ENCODE data around the gene MGST3.
"Not testable (repeated sequence)": the region's sequence is repeated elsewhere in the genome, so short reads cannot be mapped to it uniquely, and the experiment has no call there.

Gene MGST3

DNA sequence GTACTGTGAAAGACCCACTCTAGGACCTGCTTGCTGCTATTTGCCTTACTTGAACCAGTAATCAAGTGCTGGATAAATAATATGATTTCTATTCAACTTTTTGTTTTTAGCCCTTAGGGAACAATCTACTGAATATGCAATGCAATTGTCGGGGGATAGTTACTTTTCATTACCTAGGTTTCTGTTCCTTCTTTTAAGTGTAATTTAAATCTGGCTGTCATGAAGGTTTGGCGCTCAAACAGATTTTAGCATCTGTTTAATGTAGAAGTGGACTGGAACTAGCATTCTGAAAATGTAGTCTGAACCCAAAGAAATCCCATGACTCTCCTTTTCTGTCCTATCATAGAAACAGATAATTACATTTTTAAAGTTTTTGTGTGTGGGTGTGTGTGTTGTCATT lies 4.8 kb downstream of the MGST3 start:
- Mint-ChIP-seq H3K9me3 (no peaks in the 10 kb centered on the region), H3K27ac (no peak overlapping the region), H3K4me1 (peaks cover 46% of the 10 kb centered on the region), H3K4me3 (no peak overlapping the region), H3K36me3 (peaks cover 11% of the 10 kb centered on the region)
- no peak for ATAC-seq
- DNase-seq (ENCODE audit: low spot score in 2 of 2) = no peak

- H3K4me3 Mint-ChIP-seq = no peak overlapping the region
- no peaks in the 10 kb centered on the region for H3K9me3 Mint-ChIP-seq
- no peak overlapping the region for H3K27ac Mint-ChIP-seq
- peaks cover 11% of the 10 kb centered on the region for H3K36me3 Mint-ChIP-seq
- no peak for ATAC-seq
- DNase-seq (ENCODE audit: low spot score in 2 of 2) = no peak
- peaks cover 47% of the 10 kb centered on the region for H3K4me1 Mint-ChIP-seq
These were observed 6.4 kb downstream of the MGST3 start for GRCh38 chr1:165637427-165637826.

DNA sequence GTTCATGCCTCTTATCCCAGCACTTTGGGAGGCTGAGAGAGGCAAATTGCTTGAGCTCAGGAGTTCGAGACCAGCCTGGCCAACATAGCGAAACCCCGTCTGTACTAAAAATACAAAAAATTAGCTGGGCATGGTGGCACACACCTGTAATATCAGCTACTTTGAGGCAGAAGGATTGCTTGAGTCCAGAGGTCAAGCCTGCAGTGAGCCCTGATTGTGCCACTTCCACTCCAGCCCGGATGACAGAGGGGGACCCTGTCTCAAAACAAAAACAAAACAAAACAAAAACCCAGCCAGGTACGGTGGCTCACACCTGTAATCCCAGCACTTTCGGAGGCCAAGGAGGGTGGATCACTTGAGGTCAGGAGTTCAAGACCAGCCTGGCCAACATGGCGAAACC lies 7.2 kb downstream of the MGST3 start:
- ATAC-seq; DNase-seq (ENCODE audit: low spot score in 2 of 2); H3K27ac Mint-ChIP-seq; H3K9me3 Mint-ChIP-seq; H3K4me3 Mint-ChIP-seq: not testable (repeated sequence)
- Mint-ChIP-seq H3K36me3 (peaks cover 11% of the 10 kb centered on the region), H3K4me1 (peaks cover 42% of the 10 kb centered on the region)

DNA sequence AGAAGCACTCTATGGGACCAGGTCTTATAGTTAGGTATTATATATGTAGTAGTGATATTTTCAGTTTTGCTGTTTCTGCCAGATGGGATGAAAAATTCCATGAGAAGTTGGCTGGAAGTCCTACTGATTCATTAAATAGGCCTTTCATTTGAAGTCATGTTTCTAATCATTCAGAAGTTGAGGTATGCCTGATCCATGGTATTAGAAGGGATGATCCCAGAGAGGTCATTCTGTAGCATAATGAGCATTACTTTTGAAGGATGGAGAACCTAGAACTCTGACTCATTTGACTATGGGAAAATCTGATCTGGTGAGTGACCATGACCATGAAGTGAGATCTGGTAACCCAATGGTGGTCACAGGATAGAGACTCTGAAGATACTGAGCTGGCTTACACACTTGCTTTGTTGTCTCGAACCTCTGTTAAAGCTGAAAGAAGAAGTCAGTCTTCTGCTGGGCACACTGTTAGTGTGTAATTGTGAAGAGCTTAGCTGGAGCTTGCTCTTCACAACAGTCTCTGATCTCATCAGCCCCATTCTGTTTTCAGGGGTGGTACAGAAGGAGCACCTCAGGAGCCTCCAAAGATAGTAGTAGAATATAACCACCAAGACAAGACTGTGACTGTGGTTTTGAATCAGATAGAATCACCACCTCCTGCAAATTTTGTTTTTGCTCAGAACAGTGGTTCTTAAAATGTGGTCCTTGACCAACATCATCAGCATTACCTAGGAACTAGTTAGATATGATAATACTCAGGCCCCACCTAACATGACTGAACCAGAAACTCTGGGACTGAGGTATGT lies 9.0 kb downstream of the MGST3 start:
- Mint-ChIP-seq H3K36me3 (peaks cover 6% of the 10 kb centered on the region), H3K4me3 (no peak overlapping the region), H3K27ac (peak overlapping the region; percentile 52), H3K9me3 (no peaks in the 10 kb centered on the region), H3K4me1 (peaks cover 30% of the 10 kb centered on the region)
- ATAC-seq = peak; percentile 87
- DNase-seq (ENCODE audit: low spot score in 2 of 2) = peak in 1 of 2 donors; percentile 57

GRCh38 chr1:165641231-165641987 lies 10.4 kb downstream of the MGST3 start:
- Mint-ChIP-seq H3K4me3 (no peak overlapping the region), H3K36me3 (peaks cover 6% of the 10 kb centered on the region), H3K27ac (no peak overlapping the region), H3K4me1 (peaks cover 42% of the 10 kb centered on the region), H3K9me3 (no peaks in the 10 kb centered on the region)
- ATAC-seq (no peak), DNase-seq (ENCODE audit: low spot score in 2 of 2) (no peak)

GRCh38 chr1:165644064-165644735 lies 13.2 kb downstream of the MGST3 start:
- H3K36me3 Mint-ChIP-seq = no peaks in the 10 kb centered on the region
- peak; percentile 49 for ATAC-seq
- DNase-seq (ENCODE audit: low spot score in 2 of 2) = no peak
- H3K4me1 Mint-ChIP-seq = peaks cover 31% of the 10 kb centered on the region
- no peaks in the 10 kb centered on the region for H3K9me3 Mint-ChIP-seq
- H3K4me3 Mint-ChIP-seq = no peak overlapping the region
- H3K27ac Mint-ChIP-seq = no peak overlapping the region

GRCh38 chr1:165645654-165646366 lies 14.8 kb downstream of the MGST3 start:
- peak; percentile 75 for ATAC-seq
- H3K4me3 Mint-ChIP-seq = no peak overlapping the region

GRCh38 chr1:165647517-165647916 lies 16.5 kb downstream of the MGST3 start:
- Mint-ChIP-seq H3K36me3 (peaks cover 17% of the 10 kb centered on the region), H3K4me1 (peaks cover 27% of the 10 kb centered on the region), H3K4me3 (no peak overlapping the region), H3K9me3 (no peaks in the 10 kb centered on the region), H3K27ac (no peak overlapping the region)
- no peak for DNase-seq (ENCODE audit: low spot score in 2 of 2)
- no peak for ATAC-seq

More at GRCh38 chr1:165645654-165646366, 14.8 kb downstream of the MGST3 start:
- Mint-ChIP-seq H3K36me3 (peaks cover 5% of the 10 kb centered on the region), H3K9me3 (no peaks in the 10 kb centered on the region), H3K27ac (peak overlapping the region; percentile 53), H3K4me1 (peaks cover 27% of the 10 kb centered on the region)
- no peak for DNase-seq (ENCODE audit: low spot score in 2 of 2)

DNA sequence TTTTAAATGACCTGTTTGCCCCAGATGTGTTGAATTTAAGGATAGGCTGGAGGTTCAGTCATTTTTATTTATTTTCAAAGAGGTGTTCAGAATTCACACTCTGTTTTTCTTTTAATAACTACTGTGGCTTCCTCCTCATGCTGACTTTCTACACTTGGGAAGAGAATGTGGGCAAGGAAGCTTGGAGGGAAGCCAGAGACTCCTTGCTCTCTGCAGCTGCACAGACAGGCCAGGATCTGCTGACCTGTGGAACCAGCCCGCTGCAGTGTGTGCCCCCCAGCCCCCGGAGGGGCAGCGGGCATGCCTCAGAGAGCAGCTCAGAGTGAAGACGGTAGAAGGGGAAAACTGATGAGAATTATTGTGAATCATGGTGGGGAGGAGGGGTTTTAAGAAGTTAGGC lies 16.9 kb downstream of the MGST3 start:
- peaks cover 17% of the 10 kb centered on the region for H3K36me3 Mint-ChIP-seq
- H3K27ac Mint-ChIP-seq = peak overlapping the region; percentile 83
- H3K4me1 Mint-ChIP-seq = peaks cover 27% of the 10 kb centered on the region
- no peak overlapping the region for H3K4me3 Mint-ChIP-seq
- DNase-seq (ENCODE audit: low spot score in 2 of 2) (no peak), ATAC-seq (no peak)
- H3K9me3 Mint-ChIP-seq = no peaks in the 10 kb centered on the region

- H3K4me1 Mint-ChIP-seq = peaks cover 27% of the 10 kb centered on the region
- DNase-seq (ENCODE audit: low spot score in 2 of 2) (no peak), ATAC-seq (no peak)
- peak overlapping the region; percentile 83 for H3K27ac Mint-ChIP-seq
- H3K9me3 Mint-ChIP-seq = no peaks in the 10 kb centered on the region
- peaks cover 17% of the 10 kb centered on the region for H3K36me3 Mint-ChIP-seq
- no peak overlapping the region for H3K4me3 Mint-ChIP-seq
These were observed 18.0 kb downstream of the MGST3 start for GRCh38 chr1:165648919-165649572.

GRCh38 chr1:165650981-165651625 lies 20.1 kb downstream of the MGST3 start:
- H3K9me3 Mint-ChIP-seq = no peaks in the 10 kb centered on the region
- H3K36me3 Mint-ChIP-seq = peaks cover 35% of the 10 kb centered on the region
- H3K27ac Mint-ChIP-seq = no peak overlapping the region
- DNase-seq (ENCODE audit: low spot score in 2 of 2) = no peak
- ATAC-seq = no peak
- H3K4me1 Mint-ChIP-seq = peaks cover 17% of the 10 kb centered on the region
- no peak overlapping the region for H3K4me3 Mint-ChIP-seq

GRCh38 chr1:165658766-165659580 lies 27.9 kb downstream of the MGST3 start:
- Mint-ChIP-seq H3K36me3 (peaks cover 69% of the 10 kb centered on the region), H3K27ac (peak overlapping the region; percentile 71)
- not testable (repeated sequence) for H3K4me1 Mint-ChIP-seq; DNase-seq (ENCODE audit: low spot score in 2 of 2); H3K9me3 Mint-ChIP-seq; H3K4me3 Mint-ChIP-seq; ATAC-seq

GRCh38 chr1:165659581-165659895 lies 28.5 kb downstream of the MGST3 start:
- DNase-seq (ENCODE audit: low spot score in 2 of 2) (no peak), ATAC-seq (no peak)
- Mint-ChIP-seq H3K4me3 (no peak overlapping the region), H3K4me1 (no peaks in the 10 kb centered on the region), H3K9me3 (no peaks in the 10 kb centered on the region), H3K36me3 (peaks cover 71% of the 10 kb centered on the region), H3K27ac (peak overlapping the region; percentile 71)

DNA sequence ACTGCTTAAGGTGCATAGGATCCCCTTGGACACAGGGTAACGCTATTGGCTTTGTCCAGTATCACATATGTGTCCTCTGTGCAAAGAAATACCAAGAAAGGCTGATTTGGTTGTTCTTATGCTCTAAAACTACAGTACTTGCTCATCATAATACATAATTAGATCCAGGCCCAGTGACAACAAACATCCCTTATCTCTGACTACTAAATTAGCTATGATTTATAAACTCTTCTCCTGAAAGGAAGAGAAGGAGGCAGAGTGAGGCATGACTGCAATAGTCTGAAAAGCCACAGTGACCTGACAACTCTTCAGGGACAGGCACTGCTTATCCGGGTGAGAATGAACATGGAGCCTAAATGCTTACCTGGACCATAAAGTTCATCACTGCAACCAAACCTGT lies 30.7 kb downstream of the MGST3 start:
- Mint-ChIP-seq H3K27ac (peak overlapping the region; percentile 71), H3K36me3 (peaks cover 72% of the 10 kb centered on the region), H3K4me3 (no peak overlapping the region), H3K9me3 (no peaks in the 10 kb centered on the region), H3K4me1 (peaks cover 9% of the 10 kb centered on the region)
- ATAC-seq (no peak), DNase-seq (ENCODE audit: low spot score in 2 of 2) (no peak)

Data from stimulated activated effector memory CD8-positive, alpha-beta T cell treated with anti-CD3 and anti-CD28 coated beads, Interleukin-12 subunit alpha, Interleukin-12 subunit beta, amount 100 ng/mL, for 72 hours (primary cell).